Amygdala (tissue), 56 donors: ENCODE measurements around the gene PTK6.
"Not testable (repeated sequence)": the region's sequence is repeated elsewhere in the genome, so short reads cannot be mapped to it uniquely, and the experiment has no call there.

Experiments used
- DNase-seq, 56 donors: peaks; one replicate each; lab custom pipeline; 2025; lab: John Stamatoyannopoulos, UW

PTK6 gene

GRCh38 chr20:63559485-63560332 is 22.5 kb upstream of the PTK6 start:
- DNase-seq, result not testable (repeated sequence)

- no peak for DNase-seq
Measured at GRCh38 chr20:63558804-63559484, 21.8 kb upstream of the PTK6 start.

GRCh38 chr20:63557481-63557891 is 20.3 kb upstream of the PTK6 start:
- DNase-seq, result no peak

- DNase-seq, result no peak
Measured at GRCh38 chr20:63556873-63557478, 19.8 kb upstream of the PTK6 start.

GRCh38 chr20:63555661-63556381 is 18.6 kb upstream of the PTK6 start:
- DNase-seq, result no peak

- DNase-seq, result no peak
Measured at GRCh38 chr20:63554361-63555278, 17.4 kb upstream of the PTK6 start.

- peak in 1 of 56 donors; percentile 10 for DNase-seq
Measured at GRCh38 chr20:63553933-63554290, 16.7 kb upstream of the PTK6 start, which contains the start of gene FNDC11. Gene FNDC11, plus strand, starts transcription at chr20:63554159. Its CDS starts 1,505 bp downstream, at chr20:63555664.

- peak in 16 of 56 donors; percentile 7 to 90 (median 15) for DNase-seq
Measured at GRCh38 chr20:63553251-63553932, 16.2 kb upstream of the PTK6 start.

- no peak for DNase-seq
Measured at GRCh38 chr20:63552481-63553249, 15.5 kb upstream of the PTK6 start.

GRCh38 chr20:63551068-63551467 is 13.9 kb upstream of the PTK6 start:
- DNase-seq, result no peak

- DNase-seq, result no peak
Measured at GRCh38 chr20:63549679-63550282, 12.6 kb upstream of the PTK6 start.

GRCh38 chr20:63549019-63549418 is 11.8 kb upstream of the PTK6 start:
- no peak for DNase-seq

GRCh38 chr20:63548542-63548941 is 11.4 kb upstream of the PTK6 start:
- no peak for DNase-seq

GRCh38 chr20:63547725-63548480 is 10.7 kb upstream of the PTK6 start, which contains the start of gene SRMS:
Gene SRMS, minus strand, starts transcription at chr20:63547749. Its CDS starts 286 bp downstream, at chr20:63547463.
- no peak for DNase-seq

GRCh38 chr20:63546956-63547724 is 10.0 kb upstream of the PTK6 start:
- DNase-seq, result no peak
